Stimulated activated CD4-positive, alpha-beta T cell treated with anti-CD3 and anti-CD28 coated beads, Interleukin-1b, Interleukin-23, amount 100 ng/mL, for 48 hours (primary cell): ENCODE measurements around the gene KLF11.
"Not testable (repeated sequence)": the region's sequence is repeated elsewhere in the genome, so short reads cannot be mapped to it uniquely, and the experiment has no call there.

Source experiments
- DNase-seq: peaks from one replicate; pipeline ENCODE4 v3.0.0-alpha.2; 2020

KLF11 gene

DNA sequence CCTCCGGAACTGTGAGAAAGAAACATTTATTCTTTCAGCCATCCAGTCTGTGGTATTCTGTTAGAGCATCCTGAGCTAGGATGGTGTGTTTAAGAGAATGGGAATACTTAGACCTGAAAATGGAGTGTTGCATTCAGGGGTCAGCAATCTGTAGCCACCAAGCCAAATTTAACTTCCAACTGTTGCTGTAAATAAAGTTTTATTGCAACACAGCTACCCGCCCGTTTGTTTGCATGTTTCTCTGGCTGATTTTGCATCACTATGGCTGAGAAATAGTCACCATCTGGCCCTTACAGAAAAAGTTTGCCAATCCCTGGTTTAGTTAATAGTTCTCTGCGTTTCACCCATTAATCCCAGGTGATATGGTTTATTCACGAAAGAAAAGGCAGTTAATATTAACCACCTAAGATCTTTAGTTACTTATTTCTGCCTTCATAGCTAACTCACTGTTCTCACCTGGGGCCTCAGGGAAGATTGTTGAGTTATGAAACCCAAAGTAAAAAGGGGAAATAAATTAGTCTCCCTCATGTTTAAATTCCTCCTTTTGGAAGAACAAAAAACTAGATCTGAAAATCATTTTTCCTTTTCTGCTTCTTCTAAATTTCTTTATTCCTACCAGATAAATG lies 46.3 kb downstream of the KLF11 start:
- no peak for DNase-seq

DNA sequence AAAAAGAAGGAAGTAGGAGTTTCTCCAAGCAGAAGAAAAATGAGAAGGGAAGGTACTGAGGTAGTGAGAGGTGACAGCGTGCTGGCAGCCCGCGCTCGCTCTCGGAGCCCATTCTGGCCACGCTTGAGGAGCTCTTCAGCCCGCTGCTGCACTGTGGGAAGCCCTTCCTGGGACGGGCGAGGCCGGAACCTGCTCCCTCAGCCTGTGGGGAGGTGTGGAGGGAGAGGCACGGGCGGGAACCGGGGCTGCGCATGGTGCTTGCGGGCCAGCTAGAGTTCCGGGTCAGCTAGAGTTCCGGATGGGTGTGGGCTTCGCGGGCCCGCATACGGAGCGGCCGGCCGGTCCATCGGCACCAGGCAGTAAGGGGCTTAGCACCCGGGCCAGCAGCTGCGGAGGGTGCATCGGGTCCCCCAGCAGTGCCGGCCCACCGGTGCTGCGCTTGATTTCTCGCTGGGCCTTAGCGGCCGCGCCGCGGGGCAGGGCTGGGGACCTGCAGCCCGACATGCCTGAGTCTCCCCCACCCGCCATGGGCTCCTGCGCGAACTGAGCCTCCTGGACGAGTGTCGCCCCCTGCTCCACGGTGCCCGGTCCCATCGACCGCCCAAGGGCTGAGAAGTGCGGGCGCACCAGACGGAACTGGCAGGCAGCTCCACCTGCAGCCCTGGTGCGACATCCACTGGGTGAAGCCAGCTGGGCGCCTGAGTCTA lies 48.0 kb downstream of the KLF11 start:
- DNase-seq, result no peak

DNA sequence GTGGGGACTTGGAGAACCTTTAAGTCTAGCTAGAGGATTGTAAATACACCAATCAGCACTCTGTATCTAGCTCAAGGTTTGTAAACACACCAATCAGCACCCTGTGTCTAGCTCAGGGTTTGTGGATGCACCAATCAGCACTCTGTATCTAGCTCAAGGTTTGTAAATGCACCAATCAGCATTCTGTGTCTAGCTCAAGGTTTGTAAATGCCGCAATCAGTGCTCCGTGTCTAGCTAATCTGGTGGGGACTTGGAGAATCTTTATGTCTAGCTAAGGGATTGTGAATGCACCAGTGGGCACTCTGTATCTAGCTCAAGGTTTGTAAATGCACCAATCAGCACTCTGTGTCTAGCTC lies 48.5 kb downstream of the KLF11 start:
- DNase-seq, result not testable (repeated sequence)

DNA sequence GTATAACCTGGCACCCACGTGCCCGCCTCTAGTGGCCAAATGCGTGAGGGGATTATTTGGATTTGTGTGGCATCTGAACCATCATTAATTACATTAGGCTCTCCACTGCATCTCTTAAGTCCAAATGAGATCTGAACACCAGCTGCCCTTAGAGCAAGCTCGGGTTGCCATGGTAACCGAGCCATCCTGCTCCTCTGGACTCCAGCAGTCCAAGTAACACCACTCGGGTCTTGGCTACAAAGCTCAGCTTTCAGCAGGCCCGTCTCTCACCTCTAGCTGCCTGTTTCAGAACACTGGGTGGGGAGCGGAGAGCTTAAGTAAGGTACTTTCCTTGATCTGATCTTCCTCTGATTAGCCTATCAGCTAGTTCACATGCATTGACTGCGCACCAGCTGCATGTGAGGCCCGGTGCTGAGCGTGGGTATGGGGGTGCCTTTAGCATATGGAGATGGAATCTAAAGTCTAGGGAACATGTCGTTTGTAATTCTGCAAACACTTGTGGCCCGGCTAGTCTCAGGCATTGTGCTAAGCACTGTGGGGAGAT lies 51.0 kb downstream of the KLF11 start:
- no peak for DNase-seq

DNA sequence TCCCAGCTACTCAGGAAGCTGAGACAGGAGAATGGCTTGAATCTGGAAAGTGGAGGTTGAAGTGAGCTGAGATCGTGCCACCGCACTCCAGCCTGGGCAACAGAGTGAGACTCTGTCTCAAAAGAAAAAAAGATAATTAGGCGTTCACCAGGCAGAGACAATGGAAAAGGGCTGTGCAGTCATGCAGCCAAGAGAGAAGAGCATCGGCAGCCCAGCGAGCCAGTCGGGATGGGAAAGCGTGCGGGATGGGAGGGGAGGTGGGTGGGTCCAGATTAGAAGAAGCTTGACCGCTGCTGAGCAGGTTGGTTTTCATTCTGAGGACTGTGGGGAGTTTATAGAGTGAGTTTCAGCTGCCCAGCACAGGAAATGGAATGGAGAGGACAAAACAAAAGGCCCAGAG lies 51.8 kb downstream of the KLF11 start:
- no peak for DNase-seq

DNA sequence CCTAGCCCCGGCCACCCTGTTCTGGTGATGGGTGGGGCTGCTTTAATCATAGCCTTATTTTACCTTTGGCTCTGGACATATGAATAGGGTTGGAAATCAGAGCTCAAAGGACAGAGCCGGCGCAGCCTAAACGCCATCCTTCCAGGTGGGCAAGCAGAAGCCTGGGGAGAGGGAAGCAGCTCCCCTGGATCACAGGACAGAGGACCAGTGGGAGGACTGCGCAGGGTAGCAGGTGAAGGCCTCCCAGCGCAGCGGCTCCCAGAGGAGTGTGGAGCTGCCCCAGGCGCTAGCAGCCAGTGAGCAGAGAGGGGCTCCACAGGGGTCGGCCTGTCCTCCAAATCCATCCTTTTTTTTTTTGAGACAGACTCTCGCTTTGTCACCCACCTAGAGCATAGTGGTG lies 53.3 kb downstream of the KLF11 start:
- DNase-seq, result no peak

DNA sequence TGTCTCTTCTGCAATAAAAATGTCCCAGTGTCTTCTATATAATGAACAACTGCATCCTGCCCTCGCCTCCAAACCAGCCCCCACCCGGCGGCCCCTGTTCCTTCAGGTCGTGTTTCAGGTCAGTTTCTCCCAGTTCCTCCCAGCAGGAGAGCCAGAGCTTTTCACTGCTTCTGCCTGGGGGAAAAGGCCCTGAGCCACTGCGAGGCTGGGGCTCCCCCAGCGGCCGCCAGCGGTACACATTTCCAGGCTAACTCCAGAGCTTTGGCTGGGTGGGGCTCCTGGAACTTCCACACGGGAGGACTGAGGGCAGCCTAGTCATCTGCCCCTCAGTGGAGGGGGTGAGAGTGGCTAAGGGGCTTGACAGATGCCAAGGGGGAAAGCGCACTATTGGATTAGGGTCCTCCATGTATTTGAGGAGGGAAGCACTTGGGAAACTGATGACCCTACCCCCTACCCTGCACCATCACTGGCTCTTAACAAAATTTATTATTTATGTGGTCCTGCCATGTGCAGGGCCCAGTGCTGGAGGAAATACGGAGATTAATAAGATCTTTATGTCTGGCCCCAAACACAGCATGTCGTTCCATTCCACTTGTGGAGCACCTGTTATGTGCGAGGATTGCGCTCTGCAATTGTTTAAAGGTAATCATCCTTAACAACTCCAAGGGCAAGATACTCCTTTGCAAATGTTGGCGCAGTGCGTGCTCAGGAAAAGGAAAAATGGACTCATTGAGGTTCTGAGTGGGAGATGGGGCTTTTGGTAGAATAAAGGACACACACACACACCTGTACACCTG lies 54.2 kb downstream of the KLF11 start:
- DNase-seq, result no peak

DNA sequence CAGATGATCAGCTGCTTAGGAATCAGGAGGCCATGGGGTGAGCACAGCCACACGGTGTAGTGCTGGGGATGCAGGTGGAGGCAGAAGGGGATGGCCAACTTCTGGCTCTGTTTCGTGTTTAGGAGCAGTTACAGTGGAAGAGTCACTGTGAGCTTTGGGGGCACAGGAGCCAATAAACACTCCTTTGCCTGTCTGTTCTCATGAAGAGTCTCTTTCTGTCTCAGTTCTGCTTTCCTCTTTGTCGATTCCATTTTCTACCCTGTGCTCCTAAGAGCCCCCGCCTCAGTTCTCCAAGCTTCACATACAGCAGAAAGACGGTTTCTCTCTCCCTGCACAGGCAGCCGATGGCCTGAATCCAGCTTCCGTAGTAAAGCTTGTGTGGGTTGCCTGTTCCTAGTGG lies 58.1 kb downstream of the KLF11 start:
- no peak for DNase-seq

DNA sequence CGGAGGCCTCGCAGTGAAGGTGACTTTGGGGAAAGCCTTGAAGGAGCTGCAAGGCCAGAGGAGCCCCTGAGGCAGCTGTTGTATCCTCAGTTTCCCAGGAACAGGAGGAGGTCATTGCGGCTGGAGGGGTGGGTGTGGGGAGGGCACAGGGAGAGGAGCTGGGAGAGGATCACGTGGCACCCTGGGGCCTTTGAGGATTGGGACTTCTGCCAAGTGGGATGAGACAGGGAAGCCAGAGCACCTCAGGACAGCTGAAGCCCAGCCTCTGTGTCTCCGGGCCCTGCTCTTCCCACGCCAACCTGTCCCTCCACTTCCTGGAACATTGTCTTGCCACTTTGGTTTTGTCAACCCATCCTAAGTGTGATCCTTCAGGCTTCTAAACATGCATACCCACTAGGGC lies 59.8 kb downstream of the KLF11 start:
- DNase-seq, result no peak
